Peyer's patch (tissue), 4 donors: ENCODE data around the gene CARD14.

Experiments used
- POLR2A ChIP-seq, 2 donors: fragments of 450-650 bp; IDR thresholded peaks; one replicate each; pipeline ENCODE4 v1.5.1; 2017; ENCODE audit warnings: antibody characterized with exemption in 2 of 2, mild to moderate bottlenecking in 2 of 2, moderate library complexity in 2 of 2
- TF ChIP-seq, protein P1 (sequence below), 6 experiments: fragments of 450-650 bp in 4 of 6; fragments of 200-600 bp in 2 of 6; sonication (generic) in 1 of 6; IDR thresholded peaks; one replicate each; pipeline ENCODE4 v1.5.1; 2017 to 2019; ENCODE audit warnings: antibody characterized with exemption in 6 of 6, mild to moderate bottlenecking in 3 of 6, moderate library complexity in 1 of 6

DNA sequence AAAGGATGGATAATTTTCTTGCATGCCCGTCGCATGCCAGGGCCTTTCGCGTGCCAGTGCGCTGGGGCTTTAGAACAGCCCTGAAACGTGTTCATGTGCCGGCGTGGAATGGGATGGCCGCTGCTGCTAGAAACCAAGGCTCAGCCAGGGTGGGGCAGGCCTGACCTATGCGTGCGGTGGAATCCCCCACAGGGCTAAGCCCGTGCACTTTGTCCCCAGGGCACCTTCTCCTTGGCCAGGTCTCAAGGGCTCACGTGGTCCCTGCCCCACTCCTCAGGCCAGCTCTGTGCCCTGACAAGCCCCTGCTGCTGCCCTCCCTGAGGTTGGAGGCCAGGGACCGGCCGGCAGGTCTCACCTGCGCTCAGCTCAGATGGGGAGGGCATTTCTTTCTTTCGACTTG, 77.7 kb downstream of the CARD14 start:
- TF ChIP-seq, protein P1, sequence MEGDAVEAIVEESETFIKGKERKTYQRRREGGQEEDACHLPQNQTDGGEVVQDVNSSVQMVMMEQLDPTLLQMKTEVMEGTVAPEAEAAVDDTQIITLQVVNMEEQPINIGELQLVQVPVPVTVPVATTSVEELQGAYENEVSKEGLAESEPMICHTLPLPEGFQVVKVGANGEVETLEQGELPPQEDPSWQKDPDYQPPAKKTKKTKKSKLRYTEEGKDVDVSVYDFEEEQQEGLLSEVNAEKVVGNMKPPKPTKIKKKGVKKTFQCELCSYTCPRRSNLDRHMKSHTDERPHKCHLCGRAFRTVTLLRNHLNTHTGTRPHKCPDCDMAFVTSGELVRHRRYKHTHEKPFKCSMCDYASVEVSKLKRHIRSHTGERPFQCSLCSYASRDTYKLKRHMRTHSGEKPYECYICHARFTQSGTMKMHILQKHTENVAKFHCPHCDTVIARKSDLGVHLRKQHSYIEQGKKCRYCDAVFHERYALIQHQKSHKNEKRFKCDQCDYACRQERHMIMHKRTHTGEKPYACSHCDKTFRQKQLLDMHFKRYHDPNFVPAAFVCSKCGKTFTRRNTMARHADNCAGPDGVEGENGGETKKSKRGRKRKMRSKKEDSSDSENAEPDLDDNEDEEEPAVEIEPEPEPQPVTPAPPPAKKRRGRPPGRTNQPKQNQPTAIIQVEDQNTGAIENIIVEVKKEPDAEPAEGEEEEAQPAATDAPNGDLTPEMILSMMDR (IDR thresholded peaks at IDR 0.05) = no peak
- TF ChIP-seq POLR2A (IDR thresholded peaks at IDR 0.05) = no peak
